ENCODE results near the gene SLC27A6.

Gene SLC27A6

GRCh38 chr5:129043894-129044293 is 78.6 kb downstream of the SLC27A6 start:
- TF ChIP-seq PPARA (CRISPR knock-in tag; IDR thresholded peaks at IDR 0.05; ENCODE audit: borderline replicate concordance) (no peak), ZFP30 (CRISPR knock-in tag; IDR thresholded peaks at IDR 0.05) (no peak), SNAI2 (CRISPR knock-in tag; IDR thresholded peaks at IDR 0.05) (no peak), PATZ1 (CRISPR knock-in tag; IDR thresholded peaks at IDR 0.05; ENCODE audit: borderline replicate concordance) (no peak), ARNTL (CRISPR knock-in tag; IDR thresholded peaks at IDR 0.05; ENCODE audit: borderline replicate concordance, low read depth) (no peak), CSRNP3 (CRISPR knock-in tag; IDR thresholded peaks at IDR 0.05) (no peak), ISL1 (CRISPR knock-in tag; IDR thresholded peaks at IDR 0.05) (no peak), TCF4 (CRISPR knock-in tag; IDR thresholded peaks at IDR 0.05; ENCODE audit: borderline replicate concordance) (no peak)
- TF ChIP-seq, protein P1, sequence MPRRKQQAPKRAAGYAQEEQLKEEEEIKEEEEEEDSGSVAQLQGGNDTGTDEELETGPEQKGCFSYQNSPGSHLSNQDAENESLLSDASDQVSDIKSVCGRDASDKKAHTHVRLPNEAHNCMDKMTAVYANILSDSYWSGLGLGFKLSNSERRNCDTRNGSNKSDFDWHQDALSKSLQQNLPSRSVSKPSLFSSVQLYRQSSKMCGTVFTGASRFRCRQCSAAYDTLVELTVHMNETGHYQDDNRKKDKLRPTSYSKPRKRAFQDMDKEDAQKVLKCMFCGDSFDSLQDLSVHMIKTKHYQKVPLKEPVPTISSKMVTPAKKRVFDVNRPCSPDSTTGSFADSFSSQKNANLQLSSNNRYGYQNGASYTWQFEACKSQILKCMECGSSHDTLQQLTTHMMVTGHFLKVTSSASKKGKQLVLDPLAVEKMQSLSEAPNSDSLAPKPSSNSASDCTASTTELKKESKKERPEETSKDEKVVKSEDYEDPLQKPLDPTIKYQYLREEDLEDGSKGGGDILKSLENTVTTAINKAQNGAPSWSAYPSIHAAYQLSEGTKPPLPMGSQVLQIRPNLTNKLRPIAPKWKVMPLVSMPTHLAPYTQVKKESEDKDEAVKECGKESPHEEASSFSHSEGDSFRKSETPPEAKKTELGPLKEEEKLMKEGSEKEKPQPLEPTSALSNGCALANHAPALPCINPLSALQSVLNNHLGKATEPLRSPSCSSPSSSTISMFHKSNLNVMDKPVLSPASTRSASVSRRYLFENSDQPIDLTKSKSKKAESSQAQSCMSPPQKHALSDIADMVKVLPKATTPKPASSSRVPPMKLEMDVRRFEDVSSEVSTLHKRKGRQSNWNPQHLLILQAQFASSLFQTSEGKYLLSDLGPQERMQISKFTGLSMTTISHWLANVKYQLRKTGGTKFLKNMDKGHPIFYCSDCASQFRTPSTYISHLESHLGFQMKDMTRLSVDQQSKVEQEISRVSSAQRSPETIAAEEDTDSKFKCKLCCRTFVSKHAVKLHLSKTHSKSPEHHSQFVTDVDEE (CRISPR knock-in tag; IDR thresholded peaks at IDR 0.05), result no peak
- ATAC-seq, result no peak

DNA sequence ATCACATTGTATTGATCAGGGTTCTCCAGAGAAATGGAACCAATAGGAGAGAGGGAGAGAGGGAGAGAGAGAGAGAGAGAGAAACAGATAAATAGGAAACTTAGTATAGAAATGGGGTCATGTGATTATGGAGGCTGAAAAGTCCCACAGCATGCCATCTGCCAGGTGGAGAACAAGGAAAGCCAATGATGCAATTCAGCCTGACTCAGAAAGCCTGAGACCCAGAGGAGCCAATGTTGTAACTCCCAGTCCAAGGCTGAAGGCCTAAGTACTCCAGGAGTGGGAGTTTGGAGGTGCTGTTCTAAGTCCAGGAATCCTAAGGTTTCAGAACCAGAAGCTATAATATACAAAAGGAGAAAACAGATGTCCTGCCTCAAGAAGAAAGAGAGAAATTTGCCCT is 80.9 kb downstream of the SLC27A6 start:
- ATAC-seq, result no peak
- TF ChIP-seq TOX (CRISPR knock-in tag; IDR thresholded peaks at IDR 0.05; ENCODE audit: borderline replicate concordance) (no peak), ZNF8 (CRISPR knock-in tag; IDR thresholded peaks at IDR 0.05) (no peak), ZNF565 (CRISPR knock-in tag; conservative IDR thresholded peaks at IDR 0.05; ENCODE audit: low read depth) (no peak), SNAI2 (CRISPR knock-in tag; IDR thresholded peaks at IDR 0.05) (no peak), OSR1 (CRISPR knock-in tag; IDR thresholded peaks at IDR 0.05) (no peak), ZNF70 (CRISPR knock-in tag; IDR thresholded peaks at IDR 0.05) (no peak)
- TF ChIP-seq, protein P1 (CRISPR knock-in tag; IDR thresholded peaks at IDR 0.05), result no peak

GRCh38 chr5:129048509-129048908 is 83.2 kb downstream of the SLC27A6 start:
- TF ChIP-seq CSRNP3 (CRISPR knock-in tag; IDR thresholded peaks at IDR 0.05), result no peak
- TF ChIP-seq, protein P2, sequence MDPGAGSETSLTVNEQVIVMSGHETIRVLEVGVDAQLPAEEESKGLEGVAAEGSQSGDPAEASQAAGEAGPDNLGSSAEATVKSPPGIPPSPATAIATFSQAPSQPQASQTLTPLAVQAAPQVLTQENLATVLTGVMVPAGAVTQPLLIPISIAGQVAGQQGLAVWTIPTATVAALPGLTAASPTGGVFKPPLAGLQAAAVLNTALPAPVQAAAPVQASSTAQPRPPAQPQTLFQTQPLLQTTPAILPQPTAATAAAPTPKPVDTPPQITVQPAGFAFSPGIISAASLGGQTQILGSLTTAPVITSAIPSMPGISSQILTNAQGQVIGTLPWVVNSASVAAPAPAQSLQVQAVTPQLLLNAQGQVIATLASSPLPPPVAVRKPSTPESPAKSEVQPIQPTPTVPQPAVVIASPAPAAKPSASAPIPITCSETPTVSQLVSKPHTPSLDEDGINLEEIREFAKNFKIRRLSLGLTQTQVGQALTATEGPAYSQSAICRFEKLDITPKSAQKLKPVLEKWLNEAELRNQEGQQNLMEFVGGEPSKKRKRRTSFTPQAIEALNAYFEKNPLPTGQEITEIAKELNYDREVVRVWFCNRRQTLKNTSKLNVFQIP (CRISPR knock-in tag; IDR thresholded peaks at IDR 0.05; ENCODE audit: borderline replicate concordance, low read depth), result no peak
- no peak for TF ChIP-seq ZFP30 (CRISPR knock-in tag; IDR thresholded peaks at IDR 0.05)
- no peak for TF ChIP-seq ESRRG (CRISPR knock-in tag; IDR thresholded peaks at IDR 0.05)
- TF ChIP-seq TCF4 (CRISPR knock-in tag; IDR thresholded peaks at IDR 0.05; ENCODE audit: borderline replicate concordance), result no peak
- TF ChIP-seq PPARA (CRISPR knock-in tag; IDR thresholded peaks at IDR 0.05; ENCODE audit: borderline replicate concordance), result no peak
- TF ChIP-seq, protein P3, sequence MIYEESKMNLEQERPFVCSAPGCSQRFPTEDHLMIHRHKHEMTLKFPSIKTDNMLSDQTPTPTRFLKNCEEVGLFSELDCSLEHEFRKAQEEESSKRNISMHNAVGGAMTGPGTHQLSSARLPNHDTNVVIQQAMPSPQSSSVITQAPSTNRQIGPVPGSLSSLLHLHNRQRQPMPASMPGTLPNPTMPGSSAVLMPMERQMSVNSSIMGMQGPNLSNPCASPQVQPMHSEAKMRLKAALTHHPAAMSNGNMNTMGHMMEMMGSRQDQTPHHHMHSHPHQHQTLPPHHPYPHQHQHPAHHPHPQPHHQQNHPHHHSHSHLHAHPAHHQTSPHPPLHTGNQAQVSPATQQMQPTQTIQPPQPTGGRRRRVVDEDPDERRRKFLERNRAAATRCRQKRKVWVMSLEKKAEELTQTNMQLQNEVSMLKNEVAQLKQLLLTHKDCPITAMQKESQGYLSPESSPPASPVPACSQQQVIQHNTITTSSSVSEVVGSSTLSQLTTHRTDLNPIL (CRISPR knock-in tag; IDR thresholded peaks at IDR 0.05; ENCODE audit: low read depth), result no peak
- no peak for TF ChIP-seq OSR1 (CRISPR knock-in tag; IDR thresholded peaks at IDR 0.05)
- TF ChIP-seq TOX (CRISPR knock-in tag; IDR thresholded peaks at IDR 0.05; ENCODE audit: borderline replicate concordance), result no peak
- TF ChIP-seq ZC3H10 (CRISPR knock-in tag; IDR thresholded peaks at IDR 0.05), result no peak
- no peak for TF ChIP-seq GLIS3 (CRISPR knock-in tag; IDR thresholded peaks at IDR 0.05)
- no peak for ATAC-seq

Data from SK-N-SH treated with all-trans-retinoic acid at 6 μM for 48 hours (cell line).